ENCODE results near the gene MYO3B.

- TF ChIP-seq CTCF (IDR thresholded peaks at IDR 0.05) (no peak), POLR2A (IDR thresholded peaks at IDR 0.05) (no peak)
Observed at GRCh38 chr2:170647741-170648436, 469.9 kb downstream of the MYO3B start.
